PC-9 (cell line): ENCODE data around the gene ADGB. TPM values are rescaled to one million over a fixed set of nuclear protein-coding genes. Genes with fewer than 3 reads are reported as not detected.
"Not testable (repeated sequence)": the region's sequence is repeated elsewhere in the genome, so short reads cannot be mapped to it uniquely, and the experiment has no call there.

ENCODE experiments used
- BruUV-seq: library from RNA; stranded (reverse); fragments of 400-500 nt; replicated peaks from 2 replicates; lab custom pipeline; 2021; lab: Mats Ljungman, UMichigan
- CTCF ChIA-PET: fragments of 300-600 bp; sonication (Branson Sonifier 250); formaldehyde crosslinking; loops from one replicate; lab custom pipeline; 2022; ENCODE audit warnings: antibody characterized with exemption; lab: Charles Lee
- POLR2A ChIA-PET: fragments of 300-600 bp; sonication (Branson Sonifier 250); formaldehyde crosslinking; loops from one replicate; lab custom pipeline; 2022; ENCODE audit warnings: antibody characterized with exemption; ENCODE audit not compliant: unreplicated experiment; lab: Charles Lee
- DNase-seq, 2 experiments: peaks; one replicate each; pipeline versions ENCODE4 v3.0.0 to v3.0.0-alpha.2; 2015 to 2022; ENCODE audit warnings: mixed read lengths in 1 of 2
- H2AFZ ChIP-seq: fragments of 200-600 bp; sonication (generic); 2 replicates; pipeline ENCODE4 v1.8.1; 2017; ENCODE audit warnings: antibody characterized with exemption
- H3F3A ChIP-seq: fragments of 200-600 bp; sonication (generic); 2 replicates; pipeline ENCODE4 v1.8.1; 2017; ENCODE audit warnings: antibody characterized with exemption, mild to moderate bottlenecking, low read depth; ENCODE audit not compliant: insufficient read depth
- H3K27ac ChIP-seq: fragments of 200-600 bp; sonication (generic); 2 replicates; pipeline ENCODE4 v1.6.1; 2016; ENCODE audit warnings: mixed run types
- H3K27me3 ChIP-seq: fragments of 200-600 bp; sonication (generic); 2 replicates; pipeline ENCODE4 v1.6.1; 2016; ENCODE audit warnings: low read depth, mixed run types; ENCODE audit not compliant: insufficient read depth
- H3K36me3 ChIP-seq: fragments of 200-600 bp; sonication (generic); 2 replicates; pipeline ENCODE4 v1.6.1; 2016; ENCODE audit warnings: low read depth, mixed run types
- H3K4me1 ChIP-seq: fragments of 200-600 bp; sonication (generic); replicated peaks from 2 replicates; pipeline ENCODE4 v1.6.1; 2016; ENCODE audit warnings: mixed run types; ENCODE audit not compliant: insufficient read depth
- H3K4me2 ChIP-seq: fragments of 200-600 bp; sonication (generic); 2 replicates; pipeline ENCODE4 v1.6.1; 2017; ENCODE audit warnings: mixed run types
- H3K4me3 ChIP-seq: fragments of 200-600 bp; sonication (generic); 2 replicates; pipeline ENCODE4 v1.6.1; 2016; ENCODE audit warnings: mixed run types
- H3K79me2 ChIP-seq: fragments of 200-600 bp; sonication (generic); 2 replicates; pipeline ENCODE4 v1.6.1; 2017; ENCODE audit warnings: low read depth, mixed run types
- H3K9me2 ChIP-seq: fragments of 200-600 bp; sonication (generic); 2 replicates; pipeline ENCODE4 v1.8.1; 2017; ENCODE audit warnings: mild to moderate bottlenecking; ENCODE audit not compliant: insufficient read depth
- H3K9me3 ChIP-seq: fragments of 200-600 bp; sonication (generic); 2 replicates; pipeline ENCODE4 v1.8.1; 2016; ENCODE audit warnings: low read depth; ENCODE audit not compliant: insufficient read depth
- H4K20me1 ChIP-seq: fragments of 200-600 bp; sonication (generic); 2 replicates; pipeline ENCODE4 v1.8.1; 2017; ENCODE audit not compliant: insufficient read depth
- EZH2 ChIP-seq: fragments of 200-600 bp; sonication (generic); IDR thresholded peaks from 2 replicates; pipeline ENCODE4 v1.8.0; 2017; ENCODE audit warnings: antibody characterized with exemption, low read depth
- intact Hi-C: fragments of 100-400 bp; cut with micrococcal nuclease; formaldehyde crosslinking; loops from one replicate; pipeline ENCODE4 v1.10.0; 2022; ENCODE audit not compliant: unreplicated experiment
- total RNA-seq: library from RNA; stranded (reverse); gene quantifications from 2 replicates; pipeline ENCODE4 v1.2.3, GENCODE V29; 2021
- TF ChIP-seq, protein P1 (sequence below): fragments of 200-600 bp; sonication (generic); conservative IDR thresholded peaks from 2 replicates; pipeline ENCODE4 v1.6.1; 2017; ENCODE audit warnings: mixed run types, antibody characterized with exemption, mild to moderate bottlenecking, moderate library complexity

Gene ADGB
- total RNA-seq, 1 experiment from 2014 or later = not detected

DNA sequence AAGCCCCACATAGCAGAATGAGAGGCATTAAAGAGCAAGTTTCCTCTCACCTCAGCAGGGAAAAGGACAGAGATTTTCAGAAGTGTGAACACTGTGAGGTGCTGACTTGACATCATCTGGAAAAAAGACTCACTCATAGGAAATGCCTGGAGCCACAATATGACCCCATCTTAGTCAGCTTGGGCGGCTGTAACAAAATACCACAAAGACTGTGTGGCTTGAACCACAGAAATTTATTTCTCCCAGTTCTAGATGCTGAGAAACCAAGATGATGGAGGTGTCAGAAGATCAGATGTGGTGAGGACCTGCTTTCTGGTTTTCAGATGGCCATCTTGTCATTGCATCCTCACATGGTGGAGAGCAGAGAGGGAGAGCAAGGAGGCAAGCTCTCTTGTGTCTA is 253.1 kb downstream of the ADGB start:
- Histone ChIP-seq H4K20me1 (no peaks in the 10 kb centered on the region), H3K4me2 (no peak overlapping the region), H3K27ac (no peak overlapping the region), H3K4me1 (0 out of 2 replicates have a peak, but pooled peaks cover 3% of the 10 kb centered on the region), H2AFZ (no peak overlapping the region), H3K9me2 (no peaks in the 10 kb centered on the region), H3K4me3 (no peak overlapping the region), H3K36me3 (no peaks in the 10 kb centered on the region), H3K79me2 (no peaks in the 10 kb centered on the region), H3F3A (no peaks in the 10 kb centered on the region), H3K27me3 (no peaks in the 10 kb centered on the region), H3K9me3 (no peaks in the 10 kb centered on the region)
- TF ChIP-seq, protein P1, sequence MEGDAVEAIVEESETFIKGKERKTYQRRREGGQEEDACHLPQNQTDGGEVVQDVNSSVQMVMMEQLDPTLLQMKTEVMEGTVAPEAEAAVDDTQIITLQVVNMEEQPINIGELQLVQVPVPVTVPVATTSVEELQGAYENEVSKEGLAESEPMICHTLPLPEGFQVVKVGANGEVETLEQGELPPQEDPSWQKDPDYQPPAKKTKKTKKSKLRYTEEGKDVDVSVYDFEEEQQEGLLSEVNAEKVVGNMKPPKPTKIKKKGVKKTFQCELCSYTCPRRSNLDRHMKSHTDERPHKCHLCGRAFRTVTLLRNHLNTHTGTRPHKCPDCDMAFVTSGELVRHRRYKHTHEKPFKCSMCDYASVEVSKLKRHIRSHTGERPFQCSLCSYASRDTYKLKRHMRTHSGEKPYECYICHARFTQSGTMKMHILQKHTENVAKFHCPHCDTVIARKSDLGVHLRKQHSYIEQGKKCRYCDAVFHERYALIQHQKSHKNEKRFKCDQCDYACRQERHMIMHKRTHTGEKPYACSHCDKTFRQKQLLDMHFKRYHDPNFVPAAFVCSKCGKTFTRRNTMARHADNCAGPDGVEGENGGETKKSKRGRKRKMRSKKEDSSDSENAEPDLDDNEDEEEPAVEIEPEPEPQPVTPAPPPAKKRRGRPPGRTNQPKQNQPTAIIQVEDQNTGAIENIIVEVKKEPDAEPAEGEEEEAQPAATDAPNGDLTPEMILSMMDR = no peak
- no TSS peak for BruUV-seq
- ChIA-PET POLR2A (no interaction called here), CTCF (no interaction called here)
- DNase-seq = no peak
- intact Hi-C loops = no loop called here

DNA sequence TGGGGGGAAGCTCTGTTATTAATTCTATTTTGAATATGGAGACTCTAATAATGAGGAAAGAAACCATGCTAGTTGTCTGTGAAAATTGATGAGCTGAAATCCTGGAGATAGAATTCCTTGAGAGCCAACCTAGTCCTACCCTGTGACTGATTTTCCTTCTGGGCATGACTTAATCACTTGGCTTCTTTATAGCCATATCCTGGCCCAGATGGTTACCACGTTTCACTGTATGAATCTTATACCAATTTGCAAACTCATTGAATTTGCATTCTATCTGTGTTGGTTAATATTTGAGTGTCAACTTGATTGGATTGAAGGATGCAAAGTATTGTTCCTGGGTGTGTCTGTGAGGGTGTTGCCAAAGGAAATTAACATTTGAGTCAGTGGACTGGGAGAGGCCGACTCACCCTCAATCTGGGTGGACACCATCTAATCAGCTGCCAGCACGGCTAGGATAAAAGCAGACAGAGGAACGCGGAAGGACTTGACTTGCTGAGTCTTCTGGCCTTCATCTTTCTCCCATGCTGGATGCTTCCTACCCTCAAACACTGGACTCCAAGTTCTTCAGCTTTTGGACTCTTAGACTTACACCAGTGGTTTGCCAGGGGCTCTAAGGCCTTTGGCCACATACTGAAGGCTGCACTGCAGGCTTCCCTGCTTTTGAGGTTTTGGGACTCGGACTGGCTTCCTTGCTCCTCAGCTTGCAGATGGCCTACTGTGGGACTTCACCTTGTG is 255.9 kb downstream of the ADGB start:
- H3K9me3 ChIP-seq, H3K36me3 ChIP-seq, H3K79me2 ChIP-seq, intact Hi-C loops, H3K4me3 ChIP-seq, H3F3A ChIP-seq, POLR2A ChIA-PET, CTCF ChIA-PET, H3K27ac ChIP-seq, H3K4me1 ChIP-seq, BruUV-seq, H3K4me2 ChIP-seq, H2AFZ ChIP-seq, H3K27me3 ChIP-seq, H4K20me1 ChIP-seq, DNase-seq, H3K9me2 ChIP-seq: not testable (repeated sequence)

DNA sequence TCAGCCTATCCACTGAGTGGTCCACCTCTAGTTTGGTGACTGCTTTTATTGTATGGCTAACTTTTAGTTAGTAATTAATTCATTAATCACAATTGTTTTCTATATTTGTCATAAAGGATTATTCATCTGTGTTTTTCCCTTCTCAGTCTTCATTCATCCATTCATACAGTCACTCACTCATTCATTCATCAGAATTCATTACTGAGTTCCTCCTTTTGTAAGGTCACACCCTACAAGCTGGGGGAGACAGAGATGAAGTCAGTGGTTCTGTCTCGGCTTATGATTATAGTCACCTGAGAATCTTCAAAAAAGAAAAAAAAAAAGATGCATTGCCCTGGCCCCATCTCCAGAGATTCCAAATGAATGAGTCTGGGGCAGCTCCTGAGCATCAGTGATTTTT is 257.1 kb downstream of the ADGB start:
- Histone ChIP-seq H3K4me3 (no peak overlapping the region), H3K27me3 (no peaks in the 10 kb centered on the region), H3K4me2 (no peak overlapping the region), H3K36me3 (no peaks in the 10 kb centered on the region), H3K27ac (no peak overlapping the region), H3K79me2 (no peaks in the 10 kb centered on the region), H3F3A (no peaks in the 10 kb centered on the region), H3K9me2 (no peaks in the 10 kb centered on the region), H4K20me1 (no peaks in the 10 kb centered on the region), H2AFZ (no peak overlapping the region), H3K9me3 (no peaks in the 10 kb centered on the region), H3K4me1 (no peaks in the 10 kb centered on the region)
- intact Hi-C loops = no loop called here
- BruUV-seq = no TSS peak
- CTCF ChIA-PET = no interaction called here
- TF ChIP-seq EZH2 = no peak
- TF ChIP-seq, protein P1 = no peak
- POLR2A ChIA-PET = no interaction called here
- no peak for DNase-seq

DNA sequence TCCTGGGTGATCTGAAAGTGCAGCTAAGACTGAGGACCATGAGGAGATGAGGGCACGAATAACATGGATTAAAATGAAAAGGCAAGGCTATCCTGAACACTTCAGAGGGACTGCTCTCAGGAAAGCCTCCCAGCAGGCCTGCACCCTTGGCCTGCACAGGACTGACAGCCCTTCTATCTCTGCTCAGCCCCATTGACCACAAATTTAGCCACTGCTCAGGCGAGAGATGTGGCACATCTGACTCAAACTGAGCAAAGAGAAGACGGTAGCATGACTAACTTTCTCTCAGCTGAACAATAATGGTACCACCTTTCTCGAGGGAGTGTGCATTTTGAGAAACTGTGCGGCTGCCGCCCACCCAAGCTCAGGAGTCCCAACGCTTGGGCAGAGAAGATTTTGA is 257.5 kb downstream of the ADGB start:
- Histone ChIP-seq H3K9me3 (no peaks in the 10 kb centered on the region), H3K4me3 (no peak overlapping the region), H3F3A (no peaks in the 10 kb centered on the region), H2AFZ (no peak overlapping the region), H3K4me1 (no peaks in the 10 kb centered on the region), H3K36me3 (no peaks in the 10 kb centered on the region), H3K4me2 (no peak overlapping the region), H3K27me3 (no peaks in the 10 kb centered on the region), H3K9me2 (no peaks in the 10 kb centered on the region), H3K79me2 (no peaks in the 10 kb centered on the region), H4K20me1 (no peaks in the 10 kb centered on the region), H3K27ac (no peak overlapping the region)
- BruUV-seq = no TSS peak
- ChIA-PET POLR2A (no interaction called here), CTCF (no interaction called here)
- intact Hi-C loops = no loop called here
- TF ChIP-seq, protein P1 = no peak
- TF ChIP-seq EZH2 = no peak
- no peak for DNase-seq
